ENCODE data around the gene TMED5. TPM values are rescaled to one million over a fixed set of nuclear protein-coding genes. Genes with fewer than 3 reads are reported as not detected.

Gene TMED5
- total RNA-seq, 2 experiments from 2014 or later: 42.3 to 43.2 TPM

DNA sequence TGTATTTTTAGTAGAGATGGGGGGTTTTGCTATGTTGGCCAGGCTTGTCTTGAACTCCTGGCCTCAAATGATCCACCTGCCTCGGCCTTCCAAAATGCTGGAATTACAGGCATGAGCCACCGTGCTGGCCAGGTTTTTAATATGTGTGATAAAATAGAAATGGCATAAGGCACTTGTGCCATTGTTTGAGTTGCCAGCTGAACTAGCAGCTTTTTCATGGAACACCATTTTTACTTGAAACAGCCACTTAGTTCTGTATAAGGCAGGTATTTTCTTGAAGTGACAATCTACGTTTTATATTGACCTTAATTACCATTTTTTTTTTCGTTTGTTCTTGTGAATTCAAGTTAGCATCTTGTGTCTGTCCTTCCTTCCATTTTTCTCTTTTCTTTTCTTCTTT lies 72.8 kb downstream of the TMED5 start:
- H3K4me3 ChIP-seq (ENCODE audit: low read length): no peak overlapping the region
- ATAC-seq (ENCODE audit: poor library complexity) (no peak), DNase-seq (no peak)
- H3K27ac Mint-ChIP-seq: no peak overlapping the region
- H3K27me3 Mint-ChIP-seq: no peaks in the 10 kb centered on the region
- H3K36me3 ChIP-seq (ENCODE audit: insufficient read depth, low read length): peaks cover 31% of the 10 kb centered on the region
- H3K27me3 ChIP-seq (ENCODE audit: control insufficient read depth in 1 of 2, insufficient read depth in 2 of 2, low read length in 2 of 2): no peaks in the 10 kb centered on the region
- H3K36me3 Mint-ChIP-seq (ENCODE audit: low read depth): peaks cover 83% of the 10 kb centered on the region
- POLR2A ChIA-PET: no interaction called here
- no peaks in the 10 kb centered on the region for H3K9me3 Mint-ChIP-seq
- no peak overlapping the region for H3K27ac ChIP-seq (ENCODE audit: low read depth in 1 of 2, low read length in 2 of 2)
- intact Hi-C loops (cut with DNase I, micrococcal nuclease): no loop called here
- CTCF ChIA-PET: no interaction called here
- TF ChIP-seq, protein P1, sequence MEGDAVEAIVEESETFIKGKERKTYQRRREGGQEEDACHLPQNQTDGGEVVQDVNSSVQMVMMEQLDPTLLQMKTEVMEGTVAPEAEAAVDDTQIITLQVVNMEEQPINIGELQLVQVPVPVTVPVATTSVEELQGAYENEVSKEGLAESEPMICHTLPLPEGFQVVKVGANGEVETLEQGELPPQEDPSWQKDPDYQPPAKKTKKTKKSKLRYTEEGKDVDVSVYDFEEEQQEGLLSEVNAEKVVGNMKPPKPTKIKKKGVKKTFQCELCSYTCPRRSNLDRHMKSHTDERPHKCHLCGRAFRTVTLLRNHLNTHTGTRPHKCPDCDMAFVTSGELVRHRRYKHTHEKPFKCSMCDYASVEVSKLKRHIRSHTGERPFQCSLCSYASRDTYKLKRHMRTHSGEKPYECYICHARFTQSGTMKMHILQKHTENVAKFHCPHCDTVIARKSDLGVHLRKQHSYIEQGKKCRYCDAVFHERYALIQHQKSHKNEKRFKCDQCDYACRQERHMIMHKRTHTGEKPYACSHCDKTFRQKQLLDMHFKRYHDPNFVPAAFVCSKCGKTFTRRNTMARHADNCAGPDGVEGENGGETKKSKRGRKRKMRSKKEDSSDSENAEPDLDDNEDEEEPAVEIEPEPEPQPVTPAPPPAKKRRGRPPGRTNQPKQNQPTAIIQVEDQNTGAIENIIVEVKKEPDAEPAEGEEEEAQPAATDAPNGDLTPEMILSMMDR (IDR thresholded peaks at IDR 0.05): no peak
- peaks cover 61% of the 10 kb centered on the region for H3K4me1 Mint-ChIP-seq (ENCODE audit: low read depth)
- no peaks in the 10 kb centered on the region for H3K4me1 ChIP-seq (ENCODE audit: insufficient read depth, low read length)
- no peak overlapping the region for H3K4me3 Mint-ChIP-seq
- peaks cover 10 to 15% of the 10 kb centered on the region in 2 experiments for H3K9me3 ChIP-seq (ENCODE audit: control insufficient read depth in 1 of 2, insufficient read depth in 1 of 2, low read length in 2 of 2)

DNA sequence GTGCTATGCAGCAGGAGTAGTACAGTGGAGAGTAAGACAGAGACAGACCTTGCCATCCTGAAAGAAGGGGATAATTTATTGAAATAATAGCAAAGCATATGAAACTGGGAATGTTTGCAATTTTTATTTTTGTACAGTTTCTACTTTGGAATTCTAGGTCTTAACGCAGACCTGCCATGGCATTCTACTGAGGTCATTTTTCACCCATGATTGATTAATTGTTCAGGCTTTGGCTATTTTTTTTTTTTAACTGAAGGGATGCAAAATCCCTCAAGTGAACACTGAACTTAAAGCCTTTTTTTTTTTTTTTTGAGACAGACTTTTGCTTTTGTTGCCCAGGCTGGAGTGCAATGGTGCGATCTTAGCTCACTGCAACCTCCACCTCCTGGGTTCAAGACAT lies 74.0 kb downstream of the TMED5 start:
- Mint-ChIP-seq H3K4me1 (ENCODE audit: low read depth) (peaks cover 61% of the 10 kb centered on the region), H3K27ac (no peak overlapping the region)
- POLR2A ChIA-PET: no interaction called here

DNA sequence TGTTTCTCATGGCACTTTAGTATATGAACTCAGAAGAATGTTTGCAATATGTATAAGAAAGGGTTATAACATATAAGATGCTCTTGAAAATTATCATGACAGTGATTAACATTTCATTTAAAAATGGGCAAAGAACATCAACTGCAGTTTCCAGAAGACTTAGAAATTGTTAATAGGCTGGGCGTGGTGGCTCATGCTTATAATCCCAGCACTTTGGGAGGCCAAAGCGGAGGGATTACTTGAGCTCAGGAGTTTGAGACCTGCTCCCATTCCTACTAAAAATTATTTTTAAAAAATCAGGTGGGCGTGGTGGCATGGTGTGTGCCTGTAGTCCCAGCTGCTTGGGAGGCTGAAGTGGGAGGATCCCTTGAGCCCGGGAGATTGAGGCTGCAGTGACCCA lies 78.1 kb downstream of the TMED5 start:
- no peaks in the 10 kb centered on the region for H3K9me3 Mint-ChIP-seq
- intact Hi-C loops (cut with DNase I, micrococcal nuclease): no loop called here
- peak overlapping the region; percentile 70 for H3K27ac Mint-ChIP-seq
- no peak overlapping the region for H3K4me3 Mint-ChIP-seq
- Histone ChIP-seq H3K27ac (ENCODE audit: low read depth in 1 of 2, low read length in 2 of 2) (no peak overlapping the region), H3K4me1 (ENCODE audit: insufficient read depth, low read length) (peaks cover 4% of the 10 kb centered on the region), H3K36me3 (ENCODE audit: insufficient read depth, low read length) (peaks cover 22% of the 10 kb centered on the region), H3K9me3 (ENCODE audit: control insufficient read depth in 1 of 2, insufficient read depth in 1 of 2, low read length in 2 of 2) (peaks cover 2 to 6% of the 10 kb centered on the region in 2 experiments), H3K4me3 (ENCODE audit: low read length) (no peak overlapping the region), H3K27me3 (ENCODE audit: control insufficient read depth in 1 of 2, insufficient read depth in 2 of 2, low read length in 2 of 2) (no peaks in the 10 kb centered on the region)
- ChIA-PET CTCF (no interaction called here), POLR2A (no interaction called here)
- peaks cover 71% of the 10 kb centered on the region for H3K4me1 Mint-ChIP-seq (ENCODE audit: low read depth)
- DNase-seq (no peak), ATAC-seq (ENCODE audit: poor library complexity) (no peak)
- no peaks in the 10 kb centered on the region for H3K27me3 Mint-ChIP-seq
- TF ChIP-seq, protein P1 (IDR thresholded peaks at IDR 0.05): no peak
- peaks cover 67% of the 10 kb centered on the region for H3K36me3 Mint-ChIP-seq (ENCODE audit: low read depth)

More for the DNA sequence above, 74.0 kb downstream of the TMED5 start:
- H3K9me3 ChIP-seq (ENCODE audit: control insufficient read depth in 1 of 2, insufficient read depth in 1 of 2, low read length in 2 of 2): peaks cover 10 to 15% of the 10 kb centered on the region in 2 experiments
- Mint-ChIP-seq H3K4me3 (no peak overlapping the region), H3K9me3 (no peaks in the 10 kb centered on the region), H3K36me3 (ENCODE audit: low read depth) (peaks cover 82% of the 10 kb centered on the region), H3K27me3 (no peaks in the 10 kb centered on the region)
- no peak overlapping the region for H3K4me3 ChIP-seq (ENCODE audit: low read length)
- H3K27me3 ChIP-seq (ENCODE audit: control insufficient read depth in 1 of 2, insufficient read depth in 2 of 2, low read length in 2 of 2): no peaks in the 10 kb centered on the region
- H3K36me3 ChIP-seq (ENCODE audit: insufficient read depth, low read length): peaks cover 29% of the 10 kb centered on the region
- intact Hi-C loops (cut with DNase I, micrococcal nuclease): no loop called here
- ATAC-seq (ENCODE audit: poor library complexity) (no peak), DNase-seq (no peak)
- CTCF ChIA-PET: no interaction called here
- TF ChIP-seq, protein P1 (IDR thresholded peaks at IDR 0.05): no peak
- H3K4me1 ChIP-seq (ENCODE audit: insufficient read depth, low read length): no peaks in the 10 kb centered on the region
- H3K27ac ChIP-seq (ENCODE audit: low read depth in 1 of 2, low read length in 2 of 2): no peak overlapping the region

Other genes with a start within 250 kb of the TMED5 start
- 1 to 10 TPM; 7.0 to 7.3 TPM for gene DIPK1A, start 219.0 kb downstream of the TMED5 start, total RNA-seq
- gene MTF2, start 101.1 kb downstream of the TMED5 start, total RNA-seq: 10 to 100 TPM; 37.9 to 39.3 TPM
- gene CCDC18, start 311 bp upstream of the TMED5 start, total RNA-seq: 1 to 10 TPM; 5.4 to 7.0 TPM
- 10 to 100 TPM; 51.4 to 54.4 TPM for gene DR1, start 165.5 kb upstream of the TMED5 start, total RNA-seq

Data from CD4-positive, alpha-beta T cell (primary cell).